GM12878 (cell line): Measurements from ENCODE around the gene MAML2. TPM values are rescaled to one million over a fixed set of nuclear protein-coding genes. Genes with fewer than 3 reads are reported as not detected.

Experiments used
- ATAC-seq: fragments of 200-7000 bp; cut with Tn5 transposase; 3 replicates; pipeline ENCODE4 v1.9.1; 2020; ENCODE audit warnings: mild to moderate bottlenecking, moderate library complexity
- BruUV-seq: library from RNA; stranded (reverse); fragments of 400-500 nt; replicated peaks from 2 replicates; lab custom pipeline; 2021; lab: Mats Ljungman, UMichigan
- CTCF ChIA-PET: fragments of 300-600 bp; sonication (Branson Sonifier 250); formaldehyde crosslinking; extraction: SDS; loops from one replicate; lab custom pipeline; 2021; ENCODE audit warnings: inconsistent platforms; lab: Yijun Ruan, JAX
- POLR2A ChIA-PET: fragments of 350-600 bp; formaldehyde crosslinking; extraction: SDS; loops from one replicate; lab custom pipeline; 2021; ENCODE audit warnings: inconsistent platforms; lab: Charles Lee
- RAD21 ChIA-PET: fragments of 300-600 bp; sonication (Branson Sonifier 250); formaldehyde crosslinking; loops from one replicate; lab custom pipeline; 2023; ENCODE audit warnings: antibody characterized with exemption; ENCODE audit not compliant: unreplicated experiment; lab: Charles Lee
- SMC1A ChIA-PET: fragments of 300-600 bp; sonication (Branson Sonifier 250); formaldehyde crosslinking; loops from one replicate; lab custom pipeline; 2023; ENCODE audit not compliant: unreplicated experiment, uncharacterized antibody; lab: Charles Lee
- DNase-seq: peaks from one replicate; pipeline ENCODE4 v3.0.0-alpha.2; 2011; ENCODE audit warnings: low read depth, low spot score
- FAIRE-seq: peaks from 3 replicates; lab custom pipeline; 2011; peaks lifted over from hg19 to GRCh38; lab: Jason Lieb, UNC
- H2AFZ ChIP-seq: 2 replicates; pipeline ENCODE4 v1.6.0; 2011; ENCODE audit warnings: low read depth, low read length, control low read depth; ENCODE audit not compliant: control insufficient read depth
- H3K27ac ChIP-seq: 2 replicates; pipeline ENCODE4 v1.5.1; 2011; ENCODE audit warnings: control low read depth; ENCODE audit not compliant: control insufficient read depth, insufficient read depth
- H3K27me3 ChIP-seq, 2 experiments: replicated peaks in 1 of 2; 2 replicates each; pipeline versions ENCODE4 v1.6.0 to v1.6.1; 2011; ENCODE audit warnings: low read length in 1 of 2; ENCODE audit not compliant: control insufficient read depth in 2 of 2, insufficient read depth in 2 of 2
- H3K36me3 ChIP-seq, 2 experiments: 2 replicates each; pipeline ENCODE4 v1.5.1; 2011; ENCODE audit warnings: low read length in 1 of 2; ENCODE audit not compliant: control insufficient read depth in 2 of 2, insufficient read depth in 2 of 2
- H3K4me1 ChIP-seq: 2 replicates; pipeline ENCODE4 v1.6.1; 2011; ENCODE audit warnings: mild to moderate bottlenecking, low read length, moderate library complexity, mixed read lengths; ENCODE audit not compliant: control insufficient read depth, insufficient read depth
- H3K4me2 ChIP-seq: 2 replicates; pipeline ENCODE4 v1.6.0; 2011; ENCODE audit warnings: control low read depth; ENCODE audit not compliant: control insufficient read depth, insufficient read depth
- H3K4me3 ChIP-seq: fragments of 200-600 bp; sonication (generic); 2 replicates; pipeline ENCODE4 v1.5.1; 2016
- H3K79me2 ChIP-seq: 2 replicates; pipeline ENCODE4 v1.6.0; 2011; ENCODE audit warnings: low read length; ENCODE audit not compliant: control insufficient read depth, insufficient read depth
- H3K9ac ChIP-seq: 2 replicates; pipeline ENCODE4 v1.8.0; 2011; ENCODE audit warnings: low read length, control low read depth, mixed read lengths; ENCODE audit not compliant: control insufficient read depth, insufficient read depth
- H3K9me3 ChIP-seq: replicated peaks from 3 replicates; pipeline ENCODE4 v1.5.1; 2011; ENCODE audit warnings: mild to moderate bottlenecking, low read length; ENCODE audit not compliant: control insufficient read depth, insufficient read depth
- H4K20me1 ChIP-seq: 2 replicates; pipeline ENCODE4 v1.6.0; 2011; ENCODE audit not compliant: control insufficient read depth, insufficient read depth
- CEBPB ChIP-seq, 2 experiments: fragments of 150-350 bp in 1 of 2; IDR thresholded peaks; 2 replicates each; pipeline ENCODE4 v1.6.1; 2012 to 2014; ENCODE audit warnings: low read depth in 2 of 2, low read length in 2 of 2, borderline replicate concordance in 1 of 2, inconsistent platforms in 1 of 2
- PRDM15 ChIP-seq: fragments of 450-650 bp; formaldehyde crosslinking; IDR thresholded peaks from 2 replicates; pipeline ENCODE4 v1.4.0; 2020; ENCODE audit warnings: mild to moderate bottlenecking, moderate library complexity
- RAD21 ChIP-seq: IDR thresholded peaks from 2 replicates; pipeline ENCODE4 v1.6.1; 2011; ENCODE audit warnings: mild to moderate bottlenecking, low read depth, low read length, moderate library complexity; ENCODE audit not compliant: insufficient read depth
- SREBF2 ChIP-seq: IDR thresholded peaks from 2 replicates; pipeline ENCODE4 v1.6.1; 2012; ENCODE audit warnings: mild to moderate bottlenecking, low read length
- SUPT20H ChIP-seq: IDR thresholded peaks from 2 replicates; pipeline ENCODE4 v1.6.1; 2011; ENCODE audit warnings: low read depth, mild to moderate bottlenecking, low read length, moderate library complexity, borderline replicate concordance; ENCODE audit not compliant: control insufficient read depth
- TAF1 ChIP-seq: IDR thresholded peaks from 2 replicates; pipeline ENCODE4 v1.6.1; 2011; ENCODE audit warnings: mild to moderate bottlenecking, low read depth, low read length, borderline replicate concordance
- TBL1XR1 ChIP-seq: IDR thresholded peaks from 2 replicates; pipeline ENCODE4 v1.6.1; 2012; ENCODE audit warnings: low read depth, low read length, improper control_type of control experiment
- TCF3 ChIP-seq: IDR thresholded peaks from 2 replicates; pipeline ENCODE4 v1.6.1; 2012; ENCODE audit warnings: low read depth, mild to moderate bottlenecking, low read length, borderline replicate concordance; ENCODE audit not compliant: insufficient read depth
- WGBS: methylation state at CpG from one replicate; pipeline ENCODE4 v1.1.6; 2016; ENCODE audit warnings: low lambda C conversion rate; ENCODE audit not compliant: insufficient replicate concordance, insufficient coverage; ENCODE audit errors: missing lambda C conversion rate; 5-methylcytosine and 5-hydroxymethylcytosine counted together
- in situ Hi-C: fragments of 300-500 bp; cut with MboI; formaldehyde crosslinking; loops from 9 replicates; pipeline ENCODE4 v1.14.3; 2018; ENCODE audit warnings: mixed read lengths
- intact Hi-C: fragments of 100-400 bp; cut with micrococcal nuclease; formaldehyde crosslinking; loops from one replicate; pipeline ENCODE4 v1.14.2; 2022; ENCODE audit not compliant: unreplicated experiment
- polyA plus RNA-seq, 11 experiments: library from polyadenylated mRNA; depleted of rRNA in 4 of 11; unstranded in 6 of 11; stranded (reverse) in 5 of 11; fragments of >200 nt; fragmentation: Nextera tagmentation in 4 of 11; fragmentation: Illumina TruSeq in 1 of 11; extraction: Ambion mirVana in 4 of 11; extraction: Trizol in 1 of 11; gene quantifications; 1 replicate in 1 of 11; 2 replicates in 10 of 11; pipeline versions ENCODE4 v1.2.1 to v1.2.3, GENCODE V29; 2011 to 2016; ENCODE audit warnings: inconsistent platforms in 2 of 11, missing spikeins in 2 of 11, low read depth in 1 of 11
- total RNA-seq, 4 experiments: library from RNA; depleted of rRNA in 3 of 4; stranded (reverse); fragments of >200 nt in 3 of 4; fragmentation: Illumina TruSeq in 1 of 4; extraction: Trizol in 1 of 4; gene quantifications; 2 replicates each; pipeline versions ENCODE4 v1.2.1 to v1.2.3, GENCODE V29; 2013 to 2021

The MAML2 gene
- total and polyA plus RNA-seq, 10 of the 15 experiments (the other 5 are each of a cell fraction or from before 2014, with no cell fraction given): 2.5 to 15.1 (median 12.0) TPM

DNA sequence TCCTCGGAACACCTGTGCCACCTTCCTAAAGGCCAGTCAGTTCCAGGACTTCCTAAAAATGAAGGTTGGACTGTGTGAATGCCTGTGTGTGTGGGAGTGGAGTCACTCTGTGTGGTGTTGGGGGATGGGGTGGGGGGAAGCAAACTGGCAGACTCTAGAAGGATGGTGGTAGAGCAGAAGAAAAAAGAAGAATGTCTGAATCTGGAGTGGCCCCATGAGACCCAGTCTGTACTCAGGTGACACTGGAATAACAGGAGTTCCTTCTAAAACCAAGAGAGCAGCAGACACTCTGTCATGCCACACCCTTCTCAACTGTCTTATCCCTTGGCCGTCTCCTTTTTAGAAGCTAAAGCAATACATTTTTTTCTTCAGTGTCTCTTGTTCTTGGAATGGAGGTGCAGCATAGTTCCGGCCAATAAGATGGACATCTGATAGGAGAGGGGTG is 82.9 kb downstream of the MAML2 start:
- H3K36me3 ChIP-seq: no peaks in the 10 kb centered on the region
- H3K9ac ChIP-seq: no peak overlapping the region
- DNase-seq (no peak), FAIRE-seq (no peak), ATAC-seq (no peak)
- intact Hi-C loops: no loop called here
- no peak overlapping the region for H2AFZ ChIP-seq
- no peak overlapping the region for H3K4me3 ChIP-seq
- H3K9me3 ChIP-seq: no peaks in the 10 kb centered on the region
- TF ChIP-seq TAF1: no peak
- no peak for TF ChIP-seq RAD21
- no peak for TF ChIP-seq TCF3
- TF ChIP-seq CEBPB (IDR thresholded peaks at IDR 0.05; ENCODE audit: borderline replicate concordance in 1 of 2, low read depth in 2 of 2, low read length in 2 of 2): no peak
- no peak for TF ChIP-seq PRDM15 (CRISPR knock-in tag)
- TF ChIP-seq TBL1XR1: no peak
- TF ChIP-seq SREBF2: no peak
- TF ChIP-seq SUPT20H: no peak
- ChIA-PET CTCF (interaction anchor here (4.2 kb wide), 1 partner anchor 81 kb away, joined by 32 read pairs; the partner anchor contains the start of gene MAML2), SMC1A (interaction anchor here (0.5 to 2.3 kb wide), 5 partner anchors 11 to 341 kb away, joined by 3 to 7 read pairs (median 4); partner anchors contain the start of gene MAML2), RAD21 (interaction anchor here (1.0 kb wide), 1 partner anchor 80 kb away, joined by 5 read pairs; no protein-coding TSS in a partner anchor), POLR2A (interaction anchor here (1.6 kb wide), 1 partner anchor 17 kb away, joined by 6 read pairs; no protein-coding TSS in a partner anchor)
- H3K27ac ChIP-seq: no peak overlapping the region; the same call in 1 of the 2 replicates
- no TSS peak for BruUV-seq
- no peak overlapping the region for H3K4me2 ChIP-seq
- no peaks in the 10 kb centered on the region for H4K20me1 ChIP-seq
- peaks cover 49% of the 10 kb centered on the region for H3K4me1 ChIP-seq
- H3K27me3 ChIP-seq: no peaks in the 10 kb centered on the region
- WGBS: 95% methylated on average over 3 of the region's 3 CpGs
- peaks cover 46% of the 10 kb centered on the region for H3K79me2 ChIP-seq
- in situ Hi-C loops: no loop called here
